Liver (tissue), 3 donors: Measurements from ENCODE around the gene PRODH.
"Not testable (repeated sequence)": the region's sequence is repeated elsewhere in the genome, so short reads cannot be mapped to it uniquely, and the experiment has no call there.

ENCODE experiments used
- GABPA ChIP-seq, 2 donors: IDR thresholded peaks in 1 of 2; conservative IDR thresholded peaks in 1 of 2; 2 replicates each; pipeline ENCODE4 v1.6.1; 2016; ENCODE audit warnings: antibody characterized with exemption in 2 of 2, mild to moderate bottlenecking in 1 of 2, moderate library complexity in 1 of 2
- HNF4A ChIP-seq, 2 donors: conservative IDR thresholded peaks; 2 replicates each; pipeline ENCODE4 v1.6.1; 2016; ENCODE audit warnings: antibody characterized with exemption in 2 of 2, mild to moderate bottlenecking in 2 of 2
- RAD21 ChIP-seq, 2 donors: IDR thresholded peaks; 2 replicates each; pipeline ENCODE4 v1.6.1; 2016; ENCODE audit warnings: antibody characterized with exemption in 2 of 2, mild to moderate bottlenecking in 2 of 2
- SP1 ChIP-seq: IDR thresholded peaks from 2 replicates; pipeline ENCODE4 v1.6.1; 2018; ENCODE audit warnings: antibody characterized with exemption, mild to moderate bottlenecking
- TAF1 ChIP-seq: conservative IDR thresholded peaks from 2 replicates; pipeline ENCODE4 v1.6.1; 2016; ENCODE audit warnings: antibody characterized with exemption, mild to moderate bottlenecking
- TF ChIP-seq, protein P1 (sequence below): fragments of 150-350 bp; IDR thresholded peaks from 2 replicates; pipeline ENCODE4 v1.5.1; 2017; ENCODE audit warnings: improper control_type of control experiment, low read depth, low read length; ENCODE audit not compliant: missing input control
- TF ChIP-seq, protein P2 (sequence below): IDR thresholded peaks from 2 replicates; pipeline ENCODE4 v1.6.1; 2016; ENCODE audit warnings: antibody characterized with exemption
- donor health status: healthy.
- donor health status: healthy.

DNA sequence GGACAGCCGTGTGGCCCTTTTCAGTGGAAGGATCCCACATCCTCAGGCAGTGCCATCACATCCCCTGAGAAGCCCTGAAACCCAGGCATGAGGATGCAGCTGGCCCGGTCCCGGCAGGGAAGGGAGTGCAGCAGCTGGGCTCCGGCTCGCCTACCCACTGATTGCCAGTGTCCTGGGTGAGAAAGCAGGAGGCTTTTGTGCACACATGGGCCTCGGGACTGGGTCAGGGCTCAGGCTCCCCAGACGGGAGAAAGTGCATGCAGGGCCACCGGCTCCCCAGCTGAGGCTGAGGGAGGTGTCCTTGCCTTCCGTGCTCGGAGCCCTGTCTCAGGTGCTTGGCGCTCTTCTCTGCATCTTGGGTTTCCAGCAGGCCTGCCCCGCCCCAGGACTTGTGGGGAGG lies 23.6 kb upstream of the PRODH start:
- TF ChIP-seq, protein P1, sequence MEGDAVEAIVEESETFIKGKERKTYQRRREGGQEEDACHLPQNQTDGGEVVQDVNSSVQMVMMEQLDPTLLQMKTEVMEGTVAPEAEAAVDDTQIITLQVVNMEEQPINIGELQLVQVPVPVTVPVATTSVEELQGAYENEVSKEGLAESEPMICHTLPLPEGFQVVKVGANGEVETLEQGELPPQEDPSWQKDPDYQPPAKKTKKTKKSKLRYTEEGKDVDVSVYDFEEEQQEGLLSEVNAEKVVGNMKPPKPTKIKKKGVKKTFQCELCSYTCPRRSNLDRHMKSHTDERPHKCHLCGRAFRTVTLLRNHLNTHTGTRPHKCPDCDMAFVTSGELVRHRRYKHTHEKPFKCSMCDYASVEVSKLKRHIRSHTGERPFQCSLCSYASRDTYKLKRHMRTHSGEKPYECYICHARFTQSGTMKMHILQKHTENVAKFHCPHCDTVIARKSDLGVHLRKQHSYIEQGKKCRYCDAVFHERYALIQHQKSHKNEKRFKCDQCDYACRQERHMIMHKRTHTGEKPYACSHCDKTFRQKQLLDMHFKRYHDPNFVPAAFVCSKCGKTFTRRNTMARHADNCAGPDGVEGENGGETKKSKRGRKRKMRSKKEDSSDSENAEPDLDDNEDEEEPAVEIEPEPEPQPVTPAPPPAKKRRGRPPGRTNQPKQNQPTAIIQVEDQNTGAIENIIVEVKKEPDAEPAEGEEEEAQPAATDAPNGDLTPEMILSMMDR = not testable (repeated sequence)
- TF ChIP-seq TAF1; RAD21 (IDR thresholded peaks at IDR 0.05); GABPA (IDR thresholded peaks at IDR 0.05 in 1 of 2, conservative IDR thresholded peaks at IDR 0.05 in 1 of 2); HNF4A (conservative IDR thresholded peaks at IDR 0.05); SP1: not testable (repeated sequence)
- TF ChIP-seq, protein P2, sequence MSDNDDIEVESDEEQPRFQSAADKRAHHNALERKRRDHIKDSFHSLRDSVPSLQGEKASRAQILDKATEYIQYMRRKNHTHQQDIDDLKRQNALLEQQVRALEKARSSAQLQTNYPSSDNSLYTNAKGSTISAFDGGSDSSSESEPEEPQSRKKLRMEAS = not testable (repeated sequence)
